ENCODE results near the gene PLEKHA4.

- TF ChIP-seq EZH2phosphoT487 (IDR thresholded peaks at IDR 0.05) (no peak), CTCF (IDR thresholded peaks at IDR 0.05) (no peak), EZH2 (IDR thresholded peaks at IDR 0.05) (no peak)
Observed at GRCh38 chr19:48837687-48838086, 30.7 kb downstream of the PLEKHA4 start.
